ENCODE data around the gene IQSEC1.

- no peak for TF ChIP-seq CTCF (conservative IDR thresholded peaks at IDR 0.05; ENCODE audit: low read depth, low read length)
- no peak for TF ChIP-seq EZH2 (IDR thresholded peaks at IDR 0.05; ENCODE audit: borderline replicate concordance, low read depth, low read length, poor library complexity, severe bottlenecking)
Observed at GRCh38 chr3:13082677-13083076, 9.4 kb upstream of the IQSEC1 start.

All from A673 (cell line).